HG03095 (cell line): ENCODE measurements around the gene DESI1.
"Not testable (repeated sequence)": the region's sequence is repeated elsewhere in the genome, so short reads cannot be mapped to it uniquely, and the experiment has no call there.

ENCODE experiments used
- ATAC-seq: cut with Tn5 transposase; IDR thresholded peaks from one replicate; pipeline ENCODE4 v1.9.1; 2021; ENCODE audit warnings: moderate library complexity; ENCODE audit not compliant: unreplicated experiment

The DESI1 gene

GRCh38 chr22:41562461-41562860 is 58.4 kb downstream of the DESI1 start:
- no peak for ATAC-seq

- ATAC-seq, result no peak
Observed at GRCh38 chr22:41561788-41562187, 59.1 kb downstream of the DESI1 start.

GRCh38 chr22:41561335-41561734 is 59.5 kb downstream of the DESI1 start:
- ATAC-seq, result no peak

GRCh38 chr22:41560095-41560471 is 60.8 kb downstream of the DESI1 start:
- ATAC-seq, result no peak

- ATAC-seq, result not testable (repeated sequence)
Observed at GRCh38 chr22:41558241-41558630, 62.6 kb downstream of the DESI1 start.

GRCh38 chr22:41557401-41558240 is 63.2 kb downstream of the DESI1 start:
- no peak for ATAC-seq

GRCh38 chr22:41556561-41556960 is 64.3 kb downstream of the DESI1 start:
- ATAC-seq, result no peak

GRCh38 chr22:41555325-41555982 is 65.4 kb downstream of the DESI1 start:
- ATAC-seq, result no peak

GRCh38 chr22:41551877-41552582 is 68.8 kb downstream of the DESI1 start:
- no peak for ATAC-seq

GRCh38 chr22:41550952-41551491 is 69.8 kb downstream of the DESI1 start:
- ATAC-seq, result no peak

GRCh38 chr22:41548830-41549211 is 72.0 kb downstream of the DESI1 start:
- ATAC-seq, result no peak
